Fibroblast of peridontal ligament (primary cell): ENCODE measurements around the gene ZC3HAV1L.
"Not testable (repeated sequence)": the region's sequence is repeated elsewhere in the genome, so short reads cannot be mapped to it uniquely, and the experiment has no call there.

Experiments
- DNase-seq: peaks from one replicate; pipeline ENCODE4 v3.0.0-alpha.2; 2010; ENCODE audit errors: extremely low read depth

Gene ZC3HAV1L, protein sequence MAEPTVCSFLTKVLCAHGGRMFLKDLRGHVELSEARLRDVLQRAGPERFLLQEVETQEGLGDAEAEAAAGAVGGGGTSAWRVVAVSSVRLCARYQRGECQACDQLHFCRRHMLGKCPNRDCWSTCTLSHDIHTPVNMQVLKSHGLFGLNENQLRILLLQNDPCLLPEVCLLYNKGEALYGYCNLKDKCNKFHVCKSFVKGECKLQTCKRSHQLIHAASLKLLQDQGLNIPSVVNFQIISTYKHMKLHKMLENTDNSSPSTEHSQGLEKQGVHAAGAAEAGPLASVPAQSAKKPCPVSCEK

DNA sequence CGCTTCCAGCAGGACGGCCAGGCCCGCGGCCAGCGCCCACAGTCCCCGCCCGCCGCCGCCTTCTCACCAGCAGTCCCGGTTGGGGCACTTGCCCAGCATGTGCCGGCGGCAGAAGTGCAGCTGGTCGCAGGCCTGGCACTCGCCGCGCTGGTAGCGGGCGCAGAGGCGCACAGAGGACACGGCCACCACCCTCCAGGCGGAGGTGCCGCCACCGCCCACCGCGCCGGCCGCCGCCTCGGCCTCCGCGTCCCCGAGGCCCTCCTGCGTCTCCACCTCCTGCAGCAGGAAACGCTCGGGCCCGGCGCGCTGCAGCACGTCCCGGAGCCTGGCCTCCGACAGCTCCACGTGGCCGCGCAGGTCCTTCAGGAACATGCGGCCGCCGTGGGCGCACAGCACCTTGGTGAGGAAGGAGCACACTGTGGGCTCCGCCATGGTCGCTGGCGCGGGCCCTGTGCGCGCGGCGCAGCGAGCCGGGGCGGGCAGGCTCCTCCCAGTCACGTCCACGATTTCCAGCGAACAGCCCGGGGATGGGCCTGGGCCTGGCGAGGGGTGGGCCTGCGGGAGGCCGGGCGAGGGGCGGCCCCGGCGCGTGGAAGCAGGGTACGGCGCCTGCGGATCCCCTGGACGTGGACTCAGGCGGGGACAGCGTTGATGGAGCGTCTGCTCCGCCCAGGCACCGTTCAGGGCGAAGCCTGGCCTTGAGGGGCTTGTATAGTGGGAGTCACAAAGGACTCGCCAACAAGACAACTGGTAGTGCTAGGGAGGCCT, at the start of gene ZC3HAV1L:
Gene ZC3HAV1L, minus strand, starts transcription at position 457 of the 768 bp plus-strand sequence. Its CDS starts 25 bp downstream, at position 432.
- peak; percentile 62 for DNase-seq

DNA sequence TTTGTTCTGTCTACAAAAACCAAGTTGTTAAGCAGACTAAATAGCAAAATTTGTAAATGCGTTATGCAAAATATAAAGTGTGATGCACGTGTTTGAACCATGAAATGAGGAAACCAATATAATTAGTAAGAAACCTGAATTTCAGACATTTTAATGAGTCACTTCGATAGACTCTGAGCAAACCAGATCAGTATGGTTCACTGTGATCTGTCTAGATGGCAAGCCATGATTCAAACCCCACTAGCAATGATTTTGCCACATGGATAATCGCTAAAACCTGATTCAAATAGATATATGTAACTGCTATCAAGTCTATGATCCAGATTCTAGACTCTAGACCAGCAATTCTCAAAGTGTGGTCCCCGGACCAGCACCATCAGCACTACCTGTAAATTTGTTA, 48.9 kb upstream of the ZC3HAV1L start:
- DNase-seq = no peak

DNA sequence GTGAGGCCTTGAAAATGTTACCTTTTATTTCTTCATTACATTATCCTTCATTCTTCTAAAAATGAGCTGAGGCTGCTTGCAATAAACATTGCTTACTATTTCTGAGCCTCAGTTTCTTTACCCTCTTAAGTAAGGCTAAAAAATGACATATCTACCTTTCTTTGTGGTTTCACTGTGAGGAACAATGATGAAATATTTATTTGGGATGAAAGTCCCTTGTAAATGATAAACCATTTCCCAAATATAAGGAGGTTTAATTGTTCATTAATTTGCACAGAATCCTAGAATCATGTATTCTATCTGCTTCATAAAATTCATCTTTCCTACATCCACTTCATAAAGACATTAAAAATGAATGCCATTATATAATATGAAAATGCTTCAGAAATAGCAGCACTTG, 45.7 kb upstream of the ZC3HAV1L start:
- DNase-seq = no peak

DNA sequence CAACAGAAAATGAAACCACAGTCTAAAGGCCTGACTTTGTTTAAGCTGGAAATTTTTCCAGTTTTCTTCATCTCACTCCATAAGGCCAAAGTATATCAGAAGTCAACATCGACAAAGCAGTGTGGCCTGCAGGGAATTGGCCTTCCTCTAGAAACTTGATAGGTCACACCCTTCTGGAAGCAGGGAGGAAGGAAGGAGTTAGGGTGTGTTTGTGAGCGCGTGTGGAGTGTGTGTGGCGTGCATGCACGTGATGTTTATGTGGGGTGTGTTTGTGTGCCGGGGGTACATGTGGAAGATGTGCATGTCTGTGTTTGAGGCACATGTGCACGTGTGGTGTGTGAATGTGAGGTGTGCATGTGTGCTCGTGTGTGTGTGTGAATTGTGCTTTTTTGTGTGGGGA, 45.1 kb upstream of the ZC3HAV1L start:
- no peak for DNase-seq

DNA sequence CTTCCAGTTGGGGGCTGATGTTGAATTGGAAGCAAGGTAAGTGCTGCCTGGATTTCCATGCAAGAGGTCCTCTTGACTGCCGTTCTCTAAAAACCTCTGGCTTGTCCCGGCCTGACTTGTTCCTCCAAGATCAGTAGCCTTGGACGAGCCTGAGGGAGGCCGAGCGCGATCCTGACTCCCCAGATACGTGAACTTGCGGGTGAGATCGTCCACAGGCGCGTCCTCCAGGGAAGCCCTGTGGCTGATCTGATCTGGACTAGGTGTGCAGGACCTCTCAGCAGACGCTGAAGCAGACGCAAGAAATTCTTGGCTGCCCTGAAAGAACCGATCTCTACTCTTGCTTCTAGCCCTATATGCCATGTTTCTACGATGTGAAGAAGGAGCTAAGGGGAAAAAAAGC, 44.0 kb upstream of the ZC3HAV1L start:
- no peak for DNase-seq

DNA sequence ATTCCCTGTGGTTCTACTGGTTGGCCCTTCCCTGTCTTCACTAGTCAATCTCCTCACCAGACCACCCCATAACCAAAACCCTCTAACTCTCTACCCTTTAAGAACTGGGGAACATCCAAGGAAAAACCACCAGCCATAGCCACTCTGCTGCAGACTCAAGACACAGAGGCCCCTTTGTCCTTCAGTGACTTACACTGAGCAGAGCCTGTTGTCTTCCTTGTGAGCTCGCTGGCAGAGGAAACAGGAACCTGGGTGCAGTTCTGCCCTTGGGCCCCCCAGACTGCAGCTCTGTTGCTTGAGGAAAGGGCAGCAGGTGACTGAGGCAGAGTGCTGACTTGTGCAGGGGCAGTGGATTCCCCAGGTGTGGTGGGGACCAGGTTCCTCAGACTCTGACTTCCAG, 43.1 kb upstream of the ZC3HAV1L start:
- no peak for DNase-seq

DNA sequence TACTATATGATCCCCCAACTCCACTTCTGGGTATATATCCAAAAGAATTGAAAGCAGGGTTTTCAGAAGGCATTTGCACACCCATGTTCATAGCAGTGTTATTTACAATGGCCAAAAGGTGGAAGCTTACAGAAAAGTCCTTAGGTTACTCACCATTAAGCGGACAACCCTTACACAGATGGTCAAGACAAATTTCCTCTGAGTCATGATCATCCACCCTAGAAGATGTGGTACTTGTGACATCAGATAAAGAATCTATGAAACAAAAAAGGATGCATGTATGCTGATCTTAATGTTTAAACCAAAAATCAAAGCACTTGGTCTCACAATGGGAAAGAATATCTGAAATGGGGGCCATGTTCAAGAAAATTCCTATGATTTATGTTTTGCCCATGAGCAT, 42.6 kb upstream of the ZC3HAV1L start:
- DNase-seq = peak; percentile 23

DNA sequence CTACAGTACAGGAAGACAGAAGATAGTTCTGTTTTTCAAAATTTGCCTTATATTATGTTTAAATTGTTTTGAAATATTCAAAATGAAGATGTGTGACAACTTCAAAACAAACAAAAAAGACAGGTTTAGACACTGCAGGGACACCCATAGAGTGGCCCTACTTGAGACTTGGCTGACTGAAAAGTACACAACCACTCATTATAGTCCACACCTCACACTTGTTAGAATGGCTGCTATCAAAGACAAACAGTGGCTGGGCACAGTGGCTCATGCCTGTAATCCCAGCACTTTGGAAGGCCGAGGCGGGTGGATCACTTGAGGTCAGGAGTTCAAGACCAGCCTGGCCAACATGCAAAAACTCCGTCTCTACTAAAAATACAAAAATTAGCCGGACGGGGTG, 41.9 kb upstream of the ZC3HAV1L start:
- not testable (repeated sequence) for DNase-seq

DNA sequence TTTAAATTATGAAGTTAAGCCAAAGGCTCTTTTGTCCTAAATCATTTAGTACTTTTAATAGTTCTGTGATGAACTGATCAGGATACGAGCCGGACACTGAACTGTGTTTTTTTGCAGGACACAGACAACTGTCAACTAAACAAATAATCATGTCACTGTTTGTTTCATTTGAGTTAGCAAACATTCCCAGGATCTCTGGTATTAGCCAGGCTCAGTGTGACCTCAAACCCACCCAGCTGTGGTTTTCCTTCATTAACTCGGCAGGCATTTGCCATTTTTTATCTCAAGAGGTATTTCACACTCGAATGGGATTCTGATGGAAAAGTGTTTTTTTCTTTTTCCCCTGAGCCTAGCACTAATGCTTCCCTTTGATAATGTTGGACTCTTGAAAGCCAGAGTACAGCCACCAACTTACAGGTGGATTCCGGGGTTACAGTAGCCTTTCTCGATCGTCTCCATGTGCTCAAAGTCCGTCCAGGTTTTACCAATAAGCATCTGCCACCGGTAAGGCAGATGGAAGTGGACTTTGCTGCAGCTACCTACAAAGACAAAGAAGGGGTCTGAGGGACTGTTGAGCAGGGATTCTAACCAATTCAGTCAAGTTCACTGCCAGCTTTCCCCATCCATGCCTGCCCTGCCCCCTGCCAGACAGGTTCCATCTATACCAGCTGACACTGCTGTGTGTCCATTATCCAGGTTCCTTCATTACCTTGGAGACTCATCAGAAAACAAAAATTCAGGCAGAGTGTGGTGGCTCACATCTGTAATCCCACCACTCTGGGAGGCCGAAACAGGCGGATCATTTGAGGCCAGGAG, 40.2 kb upstream of the ZC3HAV1L start:
- DNase-seq = no peak

DNA sequence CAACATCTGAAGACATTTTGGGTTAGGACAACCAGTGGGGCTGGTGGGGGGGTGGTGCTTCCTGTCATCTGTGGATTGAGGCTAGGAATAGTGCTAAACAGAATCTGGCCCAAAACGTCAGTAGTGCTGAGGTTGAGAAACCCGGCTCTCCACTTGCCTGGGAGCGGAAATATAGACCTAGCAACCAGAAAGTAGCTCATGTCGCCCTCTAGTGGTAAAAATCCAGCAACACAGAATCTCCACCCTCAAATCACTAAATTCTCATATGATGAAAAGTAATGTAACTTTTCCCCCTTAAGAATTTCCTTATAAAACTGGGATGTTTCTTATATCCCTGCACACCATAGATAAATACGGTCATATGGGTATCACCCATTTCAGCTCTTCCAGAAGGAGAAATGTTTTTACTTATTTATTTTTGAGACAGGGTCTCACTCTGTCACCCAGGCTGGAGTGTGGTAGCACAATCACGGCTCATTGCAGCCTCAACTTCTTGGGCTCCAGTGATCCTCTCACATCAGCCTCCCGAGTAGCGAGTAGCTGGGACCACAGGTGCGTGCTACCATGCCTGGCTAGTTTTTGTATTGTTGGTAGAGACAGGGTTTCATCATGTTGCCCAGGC, 39.3 kb upstream of the ZC3HAV1L start:
- DNase-seq = peak; percentile 95

DNA sequence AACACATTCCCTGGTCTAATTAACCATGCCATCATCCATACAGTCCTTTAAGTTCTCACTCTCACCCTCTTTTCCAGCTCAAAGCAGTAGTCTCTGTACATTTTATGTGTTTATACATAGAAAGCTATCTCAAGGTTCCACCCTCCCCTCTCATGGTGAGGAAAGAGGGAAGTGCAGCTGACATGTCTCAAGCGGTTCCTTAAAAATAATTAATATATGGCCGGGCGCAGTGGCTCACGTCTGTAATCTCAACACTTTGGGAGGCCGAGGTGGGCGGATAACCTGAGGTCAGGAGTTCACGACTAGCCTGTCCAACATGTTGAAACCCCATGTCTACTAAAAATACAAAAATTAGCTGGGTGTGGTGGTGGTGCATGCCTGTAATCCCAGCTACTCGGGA, 37.0 kb upstream of the ZC3HAV1L start:
- no peak for DNase-seq

DNA sequence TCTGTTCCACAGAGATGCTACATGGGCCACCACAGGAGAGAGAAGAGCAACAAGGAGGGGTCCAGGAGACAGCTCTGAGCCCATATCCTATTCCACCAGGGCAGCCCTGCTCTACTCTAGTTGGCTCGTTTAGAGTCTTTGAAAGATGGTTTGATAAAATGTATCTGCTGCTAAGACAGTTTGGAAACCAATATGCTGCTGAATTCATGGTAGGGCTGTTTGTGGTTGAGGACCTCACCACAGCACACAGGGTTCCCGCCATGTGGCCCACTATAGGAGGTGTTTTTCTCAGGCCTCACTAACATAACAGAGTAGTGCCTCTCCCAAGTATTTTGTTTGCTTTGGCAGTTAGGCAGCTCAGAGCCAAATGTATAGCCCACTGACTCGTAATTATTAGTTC, 35.8 kb upstream of the ZC3HAV1L start:
- no peak for DNase-seq

DNA sequence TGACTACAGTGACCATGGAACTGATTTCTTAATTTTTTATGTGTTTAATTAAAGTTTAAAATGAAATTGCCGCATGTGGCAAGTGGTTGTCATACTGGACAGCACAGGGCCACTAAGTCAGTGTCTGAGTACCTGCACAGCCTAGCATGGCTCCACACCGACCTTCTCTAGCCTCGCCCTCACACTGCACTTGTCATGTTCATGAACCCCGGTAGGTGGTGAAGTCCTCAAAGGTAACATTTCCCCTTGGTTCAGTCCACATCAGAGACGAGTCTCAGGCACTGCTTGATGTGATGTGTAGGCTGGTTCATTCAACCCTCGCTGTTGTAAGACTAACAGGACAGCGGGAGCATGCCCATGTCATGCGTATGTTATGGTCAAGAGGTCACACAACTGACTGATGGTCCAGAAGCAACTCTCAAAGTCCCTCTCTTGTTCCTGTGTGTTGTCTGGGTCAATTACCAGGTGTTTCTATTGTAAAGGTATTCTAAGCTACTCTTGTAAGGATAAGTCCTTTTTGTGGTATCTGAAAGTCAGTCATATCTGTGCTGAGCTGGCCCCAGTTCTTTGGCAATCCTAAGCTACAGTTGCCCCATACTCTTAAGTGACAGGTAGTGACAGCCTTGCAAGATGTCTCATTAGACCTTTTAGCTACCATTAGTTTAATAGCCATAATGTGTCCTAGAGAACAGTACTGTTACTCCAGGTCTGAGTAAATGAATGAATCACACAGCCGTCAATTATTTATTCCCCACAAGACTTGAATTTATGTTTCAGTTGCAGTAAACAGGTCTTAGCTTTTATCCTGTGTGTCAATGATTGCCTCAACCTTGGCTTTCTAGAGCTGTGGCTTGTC, 32.9 kb upstream of the ZC3HAV1L start:
- DNase-seq = no peak

DNA sequence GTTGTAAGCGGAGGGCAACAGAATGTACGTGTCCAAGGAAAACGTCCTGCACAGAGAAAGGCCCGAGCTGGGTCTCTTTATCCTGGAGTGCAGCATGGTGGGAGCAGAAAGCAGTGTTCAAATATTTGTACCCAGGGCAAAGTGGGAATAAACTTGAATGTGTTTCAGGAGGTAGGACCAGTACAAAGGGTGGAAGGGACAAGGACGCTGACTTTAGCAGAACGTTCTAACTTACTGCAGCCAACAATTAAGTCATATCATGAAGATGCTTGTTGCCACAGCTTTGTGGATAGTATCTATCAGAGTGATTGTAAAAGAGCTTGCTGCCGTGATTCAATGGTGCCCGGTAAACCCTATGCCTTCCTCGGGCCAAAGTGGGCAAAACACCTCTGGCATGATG, 30.5 kb upstream of the ZC3HAV1L start:
- DNase-seq = no peak

DNA sequence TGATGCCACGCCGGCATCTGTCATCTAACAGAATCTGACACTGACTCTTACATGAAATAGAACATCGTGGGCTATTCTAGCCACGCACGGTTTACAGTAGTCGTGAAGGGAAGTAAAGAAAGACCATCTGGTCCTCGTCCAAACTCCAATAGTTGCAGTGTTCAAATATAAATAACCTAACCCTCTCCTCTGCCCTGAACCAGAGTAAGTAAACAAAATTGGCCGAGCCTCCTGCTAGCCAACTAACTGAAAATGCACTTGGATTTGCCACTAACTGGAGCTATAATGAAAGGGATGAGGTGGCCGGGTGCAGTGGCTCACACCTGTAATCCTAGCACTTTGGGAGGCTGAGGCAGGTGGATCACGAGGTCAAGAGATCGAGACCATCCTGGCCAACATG, 29.5 kb upstream of the ZC3HAV1L start:
- DNase-seq = no peak

DNA sequence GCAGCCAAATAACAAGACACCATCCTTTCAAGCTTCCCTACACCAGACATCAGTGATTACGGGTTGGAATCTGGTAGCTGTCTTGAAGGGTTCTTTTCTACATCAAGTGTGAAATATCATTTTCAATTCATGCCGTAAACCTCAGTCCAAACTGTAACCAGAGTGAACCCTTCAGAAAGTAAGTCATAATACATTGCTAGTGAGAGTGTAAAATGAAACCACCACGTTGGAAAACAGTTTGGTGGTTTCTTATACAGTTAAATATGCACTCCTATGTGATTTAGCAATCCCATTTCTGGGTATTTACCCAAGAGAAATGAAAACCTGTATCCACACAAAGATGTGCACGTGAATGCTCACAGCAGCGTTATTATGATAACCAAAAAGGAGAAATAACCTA, 25.6 kb upstream of the ZC3HAV1L start:
- DNase-seq = peak; percentile 63

DNA sequence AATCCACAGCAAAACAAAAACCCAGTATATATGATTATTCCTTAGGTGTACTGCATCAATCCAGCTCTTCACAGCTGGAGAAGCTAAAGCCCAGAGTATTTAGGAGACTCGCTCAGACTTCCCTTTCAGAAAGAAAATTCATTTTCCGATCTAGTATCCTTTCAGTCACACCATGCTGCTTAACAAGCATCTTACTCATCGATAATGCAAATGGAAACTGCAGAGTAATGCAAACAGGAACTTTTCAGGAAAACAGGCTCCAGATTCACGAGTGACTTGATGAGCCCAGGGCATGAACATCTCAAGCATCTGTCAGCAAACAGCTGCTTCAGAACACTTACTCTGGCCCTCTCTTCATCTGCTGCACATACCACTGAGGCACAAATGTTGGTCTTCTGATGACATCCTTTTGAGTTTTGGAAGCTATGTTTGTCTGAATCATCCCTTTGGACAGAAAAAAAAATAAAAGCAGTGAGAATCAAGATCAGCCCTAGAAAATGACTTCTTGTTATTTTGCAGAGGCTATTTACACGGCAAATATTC, 24.9 kb upstream of the ZC3HAV1L start:
- DNase-seq = peak; percentile 11

DNA sequence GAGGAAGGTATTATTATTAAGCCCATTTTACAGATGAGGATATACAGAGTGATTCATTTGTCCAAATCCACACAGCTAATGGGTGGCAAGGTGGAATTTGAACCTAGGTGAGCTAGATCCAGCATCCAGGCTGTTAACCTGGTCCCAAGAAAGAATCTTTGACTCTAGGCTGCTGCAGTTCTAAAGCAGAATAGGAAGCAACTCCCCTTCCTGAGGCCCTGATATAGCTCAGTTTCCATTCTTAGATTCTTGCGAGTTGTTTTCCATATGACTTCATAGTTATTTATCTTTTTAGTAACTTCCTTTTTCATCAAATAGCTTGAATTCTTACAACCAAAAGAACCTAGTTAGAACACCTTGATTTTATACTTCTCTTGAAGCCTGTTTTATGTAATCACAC, 24.1 kb upstream of the ZC3HAV1L start:
- DNase-seq = no peak

DNA sequence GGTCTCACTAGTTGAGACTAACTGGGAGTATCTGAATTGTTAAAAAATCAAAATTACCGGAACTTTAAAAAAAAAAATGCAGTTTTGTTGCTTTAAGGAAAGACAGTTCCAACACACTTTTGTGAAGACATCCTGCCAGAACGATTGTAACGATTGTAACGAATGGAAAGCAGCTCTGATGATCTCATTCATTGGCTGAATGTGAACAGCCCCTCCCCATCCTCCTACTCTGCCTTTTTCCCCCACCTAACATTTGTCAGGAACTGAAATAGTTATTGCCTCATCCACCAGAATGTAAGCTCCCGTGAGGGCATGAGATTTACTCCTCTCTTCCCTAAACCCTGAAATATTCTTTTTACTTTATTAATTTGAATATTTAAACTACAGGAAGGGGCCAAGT, 23.1 kb upstream of the ZC3HAV1L start:
- peak; percentile 55 for DNase-seq

DNA sequence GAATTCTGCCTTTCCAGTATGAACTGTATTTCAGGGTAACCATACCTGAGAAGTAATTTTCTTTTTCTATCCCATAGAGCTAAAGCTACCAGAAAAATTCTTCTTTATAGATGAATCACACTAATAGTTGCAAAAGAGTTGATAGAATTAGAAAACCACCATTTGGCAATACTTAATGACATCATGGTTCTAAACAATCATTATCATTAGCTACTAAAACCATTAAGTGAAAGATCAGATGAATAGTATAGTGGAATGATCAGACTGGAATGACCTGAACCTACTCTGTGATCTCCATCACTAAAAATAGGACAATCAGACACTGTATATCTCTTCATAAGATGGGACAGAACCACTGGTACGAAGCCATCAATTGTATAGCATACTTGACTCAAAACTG, 19.8 kb upstream of the ZC3HAV1L start:
- DNase-seq = no peak

DNA sequence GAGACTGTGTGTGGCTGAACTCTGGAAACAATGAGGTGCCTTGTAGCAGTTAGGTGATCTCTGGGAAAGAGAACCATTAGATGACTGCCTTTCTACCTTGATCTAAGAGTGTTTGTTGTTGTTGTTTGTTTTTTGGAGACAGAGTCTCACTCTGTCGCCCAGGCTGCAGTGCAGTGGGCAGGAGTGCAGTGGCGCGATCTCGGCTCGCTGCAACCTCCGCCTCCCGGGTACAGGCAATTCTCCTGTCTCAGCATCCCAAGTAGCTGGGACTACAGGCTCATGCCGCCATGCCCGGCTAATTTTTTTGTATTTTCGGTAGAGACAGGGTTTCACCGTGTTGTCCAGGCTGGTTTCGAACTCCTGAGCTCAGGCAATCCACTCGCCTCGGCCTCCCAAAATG, 18.8 kb upstream of the ZC3HAV1L start:
- not testable (repeated sequence) for DNase-seq
